Fibroblast of villous mesenchyme (primary cell): Measurements from ENCODE around the gene NAGK. TPM values are rescaled to one million over a fixed set of nuclear protein-coding genes. Genes with fewer than 3 reads are reported as not detected.
"Not testable (repeated sequence)": the region's sequence is repeated elsewhere in the genome, so short reads cannot be mapped to it uniquely, and the experiment has no call there.

ENCODE experiments used
- DNase-seq: peaks from one replicate; pipeline ENCODE4 v3.0.0-alpha.2; 2010; ENCODE audit warnings: low read depth
- H3K4me3 ChIP-seq: 2 replicates; pipeline ENCODE4 v1.5.1; 2011; ENCODE audit warnings: low read depth, mild to moderate bottlenecking, low read length
- CTCF ChIP-seq: IDR thresholded peaks from 2 replicates; pipeline ENCODE4 v1.5.1; 2012; ENCODE audit warnings: low read depth, mild to moderate bottlenecking, low read length; ENCODE audit not compliant: insufficient read depth
- total RNA-seq: library from RNA; depleted of rRNA; stranded (reverse); fragments of >200 nt; gene quantifications from 2 replicates; pipeline ENCODE4 v1.2.3, GENCODE V29; 2012

The NAGK gene
- 42.7 and 50.6 TPM in 2 replicates for total RNA-seq

- DNase-seq = peak; percentile 96
These were observed at the start of gene NAGK for GRCh38 chr2:71068218-71069035. Gene NAGK, plus strand, starts transcription at chr2:71068648. Its CDS starts 36 bp downstream, at chr2:71068684.

GRCh38 chr2:71019989-71020388 is 48.5 kb upstream of the NAGK start:
- DNase-seq, H3K4me3 ChIP-seq: not testable (repeated sequence)

More at GRCh38 chr2:71068218-71069035, at the start of gene NAGK:
- H3K4me3 ChIP-seq = peak within 1 kb of the TSS; percentile 92
- no peak for TF ChIP-seq CTCF

- DNase-seq, H3K4me3 ChIP-seq: not testable (repeated sequence)
These were observed 47.1 kb upstream of the NAGK start for GRCh38 chr2:71021394-71021793.

GRCh38 chr2:71023553-71024243 is 44.8 kb upstream of the NAGK start:
- DNase-seq, H3K4me3 ChIP-seq: not testable (repeated sequence)

GRCh38 chr2:71036296-71036695 is 32.2 kb upstream of the NAGK start:
- not testable (repeated sequence) for DNase-seq, H3K4me3 ChIP-seq

DNA sequence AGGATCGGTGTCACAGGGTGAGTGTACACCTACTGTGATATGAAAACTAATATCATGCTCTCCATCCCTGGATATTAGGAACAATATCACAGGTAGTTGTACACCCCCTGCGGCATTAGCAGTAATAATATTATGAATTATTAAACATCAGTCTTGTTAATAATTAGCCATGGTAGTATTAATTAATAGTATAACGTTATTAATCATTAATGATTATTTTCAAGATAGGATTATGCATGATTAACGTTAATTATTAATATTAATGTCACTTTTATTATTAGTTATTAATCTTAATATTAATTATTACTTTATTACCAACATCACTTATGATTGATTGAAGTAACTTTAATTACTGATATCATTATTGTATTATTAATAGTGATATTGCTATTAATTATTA is 26.2 kb upstream of the NAGK start:
- TF ChIP-seq CTCF = no peak
- no peak overlapping the region for H3K4me3 ChIP-seq
- DNase-seq = no peak

DNA sequence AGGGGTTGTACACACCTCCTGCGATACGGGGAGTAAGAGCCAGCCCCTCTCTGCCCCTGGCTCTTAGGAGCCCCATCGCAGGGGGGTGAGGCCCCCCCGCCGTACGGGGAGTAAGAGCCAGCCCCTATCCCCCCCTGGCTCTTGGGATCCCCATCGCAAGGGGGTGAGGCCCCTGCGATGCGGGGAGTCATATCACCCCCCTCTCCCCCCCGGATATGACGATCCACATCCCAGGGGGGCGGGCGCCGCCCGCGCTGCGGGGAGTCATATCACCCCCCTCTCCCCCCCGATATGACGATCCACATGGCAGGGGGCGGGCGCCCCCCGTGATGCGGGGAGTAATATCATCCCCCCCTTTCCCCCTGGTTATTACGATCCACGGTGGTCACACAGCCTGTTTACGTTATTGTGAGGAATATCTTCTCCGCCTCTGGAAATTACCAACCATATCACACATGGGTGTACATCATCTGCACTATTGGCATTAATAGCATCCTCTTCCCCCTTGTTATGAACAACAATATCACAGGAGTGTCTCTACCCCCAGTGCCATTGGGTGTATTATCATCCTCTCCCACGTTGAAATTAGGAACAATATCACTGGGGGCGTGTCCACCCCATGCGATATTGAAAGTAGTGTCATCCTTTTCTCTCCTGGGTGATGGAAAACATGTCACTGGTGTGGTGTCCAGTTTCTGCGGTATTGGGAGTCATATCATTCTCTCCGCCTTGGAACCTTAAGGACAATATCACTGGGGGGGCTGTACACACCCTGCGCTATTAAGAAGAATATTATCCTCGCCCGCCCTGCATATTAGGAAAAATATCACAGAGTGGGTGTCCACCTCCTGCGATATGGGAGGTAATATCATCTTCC is 24.7 kb upstream of the NAGK start:
- no peak overlapping the region for H3K4me3 ChIP-seq
- DNase-seq = no peak
- no peak for TF ChIP-seq CTCF

- no peak for DNase-seq
- no peak for TF ChIP-seq CTCF
- H3K4me3 ChIP-seq = no peak overlapping the region
These were observed 23.3 kb upstream of the NAGK start for GRCh38 chr2:71045151-71045550.
